Activated T-cell treated with anti-CD3 and anti-CD28 coated beads, Interleukin-2, amount 50 U/mL, for 72 hours (primary cell): ENCODE measurements around the gene CCDC180. TPM values are rescaled to one million over a fixed set of nuclear protein-coding genes. Genes with fewer than 3 reads are reported as not detected.

Experiments used
- ATAC-seq, 2 donors: fragments of 150-1000 bp; cut with Tn5 transposase; replicated peaks in 1 of 2; 2 replicates each; pipeline ENCODE4 v1.10.0; 2021; ENCODE audit warnings: moderate library complexity in 2 of 2, mild to moderate bottlenecking in 1 of 2
- DNase-seq, 2 donors: peaks; one replicate each; pipeline ENCODE4 v3.0.0; 2021 to 2022; ENCODE audit warnings: mixed read lengths in 1 of 2
- H3K27ac Mint-ChIP-seq: one replicate; pipeline ENCODE4 v1.8.0; 2022; ENCODE audit warnings: mild to moderate bottlenecking, moderate library complexity, mixed read lengths
- H3K27me3 Mint-ChIP-seq: one replicate; pipeline ENCODE4 v1.8.0; 2022; ENCODE audit warnings: low read depth, mixed read lengths
- H3K36me3 Mint-ChIP-seq, 2 donors: one replicate each; pipeline ENCODE4 v1.8.0; 2022; ENCODE audit warnings: mixed read lengths in 2 of 2, mild to moderate bottlenecking in 1 of 2; ENCODE audit not compliant: insufficient read depth in 2 of 2
- H3K4me1 Mint-ChIP-seq: one replicate; pipeline ENCODE4 v1.8.0; 2022; ENCODE audit warnings: low read depth, mixed read lengths
- H3K4me3 Mint-ChIP-seq, 2 donors: one replicate each; pipeline ENCODE4 v1.8.0; 2022; ENCODE audit warnings: mild to moderate bottlenecking in 2 of 2, mixed read lengths in 2 of 2, moderate library complexity in 2 of 2
- H3K9me3 Mint-ChIP-seq, 2 donors: one replicate each; pipeline ENCODE4 v1.8.0; 2022; ENCODE audit warnings: mixed read lengths in 2 of 2
- total RNA-seq, 2 donors: library from RNA; stranded (reverse); gene quantifications; one replicate each; pipeline ENCODE4 v1.2.3, GENCODE V29; 2022

Gene CCDC180
- total RNA-seq, 2 donors from 2014 or later, result 2.5 to 6.2 TPM

DNA sequence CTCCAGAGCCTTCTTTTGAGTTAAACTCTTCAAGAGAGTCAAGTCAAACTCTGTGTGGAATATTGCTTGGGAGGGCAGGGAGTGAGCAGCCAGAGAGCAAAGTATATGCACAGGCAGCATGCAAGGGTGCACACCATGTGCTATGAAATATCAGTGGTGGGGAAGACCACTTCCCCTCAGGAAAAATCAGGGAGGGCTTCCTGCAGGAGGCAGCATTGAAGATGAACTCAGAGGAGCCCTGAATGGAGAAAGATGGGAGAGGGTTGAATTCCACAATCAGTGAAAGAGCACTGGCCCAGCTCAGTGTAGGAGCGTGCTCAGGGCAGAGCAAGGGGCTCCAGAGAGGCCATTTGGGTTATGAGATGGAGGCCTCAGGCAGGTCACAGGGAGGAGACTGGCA, 41.9 kb downstream of the CCDC180 start:
- Mint-ChIP-seq H3K4me3 (no peak overlapping the region), H3K36me3 (no peaks in the 10 kb centered on the region), H3K9me3 (no peaks in the 10 kb centered on the region), H3K27ac (no peak overlapping the region), H3K27me3 (no peaks in the 10 kb centered on the region), H3K4me1 (no peaks in the 10 kb centered on the region)
- DNase-seq (no peak), ATAC-seq (no peak)

DNA sequence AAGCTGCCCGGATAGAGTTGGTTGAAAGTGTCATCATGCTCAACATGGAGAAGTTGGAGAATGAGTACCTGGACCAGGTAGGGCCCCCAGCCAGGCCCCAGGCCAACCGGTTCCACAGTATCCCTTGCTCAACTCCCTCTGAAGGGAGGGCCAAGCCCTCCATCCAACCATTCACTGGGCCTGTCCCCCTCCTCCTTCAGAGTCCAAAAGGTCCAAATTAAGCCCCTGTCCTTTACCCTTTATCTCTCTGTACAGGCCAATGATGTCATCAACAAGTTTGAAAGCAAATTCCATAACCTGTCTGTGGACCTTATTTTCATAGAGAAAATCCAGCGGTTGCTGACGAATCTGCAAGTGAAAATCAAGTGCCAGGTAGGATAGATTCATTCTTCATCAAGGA, 47.2 kb downstream of the CCDC180 start:
- no peak for ATAC-seq
- DNase-seq, result no peak
- Mint-ChIP-seq H3K9me3 (no peaks in the 10 kb centered on the region), H3K27ac (no peak overlapping the region), H3K36me3 (no peaks in the 10 kb centered on the region), H3K4me1 (no peaks in the 10 kb centered on the region), H3K27me3 (no peaks in the 10 kb centered on the region), H3K4me3 (no peak overlapping the region)

- no peaks in the 10 kb centered on the region for H3K27me3 Mint-ChIP-seq
- no peak overlapping the region for H3K27ac Mint-ChIP-seq
- DNase-seq (no peak), ATAC-seq (no peak)
- H3K36me3 Mint-ChIP-seq, result no peaks in the 10 kb centered on the region
- no peak overlapping the region for H3K4me3 Mint-ChIP-seq
- H3K4me1 Mint-ChIP-seq, result no peaks in the 10 kb centered on the region
- no peaks in the 10 kb centered on the region for H3K9me3 Mint-ChIP-seq
Measured at GRCh38 chr9:97357056-97357455, 49.6 kb downstream of the CCDC180 start.

Other genes starting within 250 kb of the CCDC180 start
- 10 to 100 TPM in 1 of 2 donors, 1 to 10 TPM in 1; 6.7 to 10.1 TPM for gene TDRD7, start 104.4 kb downstream of the CCDC180 start, total RNA-seq
- gene TMOD1, start 194.0 kb downstream of the CCDC180 start, total RNA-seq, result 1 to 10 TPM; 3.8 to 5.4 TPM